Heart left ventricle (tissue), 16 donors: Measurements from ENCODE around the gene EREG. TPM values are rescaled to one million over a fixed set of nuclear protein-coding genes. Genes with fewer than 3 reads are reported as not detected.
A peak's percentile ranks its signal among the peaks of the same experiment; 100 is the strongest.

Source experiments
- ATAC-seq, 4 donors: fragments of 200-7000 bp; cut with Tn5 transposase; one replicate each; pipeline ENCODE4 v1.9.1; 2020 to 2022; ENCODE audit warnings: moderate library complexity in 4 of 4, mild to moderate bottlenecking in 3 of 4, moderate number of reproducible peaks in 1 of 4
- DNase-seq, 5 donors: peaks; one replicate each; pipeline ENCODE4 v3.0.0-alpha.2; 2020
- H3K27ac ChIP-seq, 12 donors: fragments of 200-600 bp; sonication (generic) in 4 of 12; one replicate each; pipeline versions ENCODE4 v1.5.0 to v1.8.0; 2016 to 2022; ENCODE audit warnings: mild to moderate bottlenecking in 2 of 12
- H3K27me3 ChIP-seq, 9 donors: fragments of 200-600 bp; sonication (generic) in 2 of 9; one replicate each; pipeline versions ENCODE4 v1.5.1 to v1.8.0; 2016 to 2022; ENCODE audit warnings: mild to moderate bottlenecking in 3 of 9
- H3K36me3 ChIP-seq, 9 donors: fragments of 200-600 bp; sonication (generic) in 2 of 9; one replicate each; pipeline versions ENCODE4 v1.5.0 to v1.8.0; 2018 to 2022; ENCODE audit warnings: mild to moderate bottlenecking in 2 of 9
- H3K4me1 ChIP-seq, 12 donors: fragments of 200-600 bp; sonication (generic) in 4 of 12; one replicate each; pipeline versions ENCODE4 v1.5.0 to v1.8.0; 2016 to 2022; ENCODE audit warnings: mild to moderate bottlenecking in 3 of 12
- H3K4me3 ChIP-seq, 12 donors: fragments of 200-600 bp; sonication (generic) in 4 of 12; one replicate each; pipeline versions ENCODE4 v1.5.0 to v1.8.0; 2017 to 2022; ENCODE audit warnings: mild to moderate bottlenecking in 9 of 12, moderate library complexity in 4 of 12
- H3K9me3 ChIP-seq, 12 donors: fragments of 200-600 bp; sonication (generic) in 4 of 12; one replicate each; pipeline versions ENCODE4 v1.5.0 to v1.8.0; 2016 to 2022; ENCODE audit warnings: mild to moderate bottlenecking in 1 of 12
- CTCF ChIP-seq, 12 donors: fragments of 200-600 bp; sonication (generic) in 4 of 12; IDR thresholded peaks; one replicate each; pipeline versions ENCODE4 v1.5.0 to v1.8.0; 2018 to 2022; ENCODE audit warnings: antibody characterized with exemption in 12 of 12, mild to moderate bottlenecking in 5 of 12
- POLR2A ChIP-seq, 2 donors: fragments of 450-650 bp; IDR thresholded peaks; one replicate each; pipeline ENCODE4 v1.6.1; 2017; ENCODE audit warnings: antibody characterized with exemption in 2 of 2, mild to moderate bottlenecking in 2 of 2, moderate library complexity in 2 of 2
- WGBS, 4 donors: extraction: QIAGEN DNeasy Blood & Tissue Kit in 2 of 4; methylation state at CpG; one replicate each; pipeline versions ENCODE4 v1.1.5 to v1.1.7; 2013 to 2018; 5-methylcytosine and 5-hydroxymethylcytosine counted together
- intact Hi-C, 10 donors: fragments of 100-400 bp; cut with DNase I; formaldehyde crosslinking; loops; one replicate each; pipeline versions ENCODE4 v1.11.1 to v1.14.2; 2022
- polyA plus RNA-seq, 2 donors: library from polyadenylated mRNA; stranded (reverse); fragments of 200-250 nt; gene quantifications; one replicate each; pipeline ENCODE4 v1.2.3, GENCODE V29; 2013
- total RNA-seq, 9 donors: library from RNA; depleted of rRNA in 2 of 9; stranded (reverse); fragments of >200 nt in 2 of 9; fragmentation: NEBNext Ultra II Directional in 3 of 9; extraction: Animal tissue kit (Norgen Biotek cat#: 25700) in 3 of 9; gene quantifications; one replicate each; pipeline versions ENCODE4 v1.1.0 to v1.2.4, GENCODE V29; 2016 to 2023
- donor health status: ischemic (EF 13 %, LVEDD 7.1; RV severe dilation, severe dysfunction).
- donor health status: healthy with polysubstance abuse.
- donor health status: DM: no; HTN: yes; CAD: no.
- donor health status: DM: no; HTN: no; CAD: no.
- donor health status: ischemic (EF 25% LVEDD 6.9; RV normal size, moderate dysfunction).
- donor health status: ischemic (EF 25% LVEDD 5.7; RV mildly dilated, moderate dysfunction).
- donor health status: healthy.
- donor health status: DM: yes; HTN: yes; CAD: no.
- donor health status: ischemic (EF 35%, LVEDD 5.7; RV mildly dilated, moderate dysfunction).
- donor health status: nonischemic (EF 11% LVEDD 7.7; RV severe dilation, severe dysfunction).
- donor health status: DM: yes; HTN: yes; CAD: no.
- donor health status: PGD.
- donor health status: ischemic (EF 29% LVEDD 5.4; RV normal size, mild dysfunction).
- donor health status: nonischemic (EF 23%, LVEDD 6.1; RV moderate dilation, normal function).

Gene EREG
- total and polyA plus RNA-seq, 11 donors, result 0.09 to 8.6 (median 0.83) TPM; not detected in 3

GRCh38 chr4:74370912-74371311 is 6.0 kb downstream of the EREG start:
- Histone ChIP-seq H3K9me3 (no peaks in the 10 kb centered on the region), H3K27ac (no peak overlapping the region), H3K27me3 (peaks cover 0 to 20% (median 7%) of the 10 kb centered on the region in 9 donors), H3K4me1 (peaks cover 0 to 10% (median under 1%) of the 10 kb centered on the region in 12 donors), H3K4me3 (no peak overlapping the region), H3K36me3 (no peaks in the 10 kb centered on the region)
- WGBS, 4 donors, result 0 to 27% (median 11%) methylated on average over 1 of the region's 1 CpG
- DNase-seq, result no peak
- TF ChIP-seq POLR2A (IDR thresholded peaks at IDR 0.05) (no peak), CTCF (IDR thresholded peaks at IDR 0.05) (peak; percentile 27 to 62 (median 48))
- intact Hi-C loops, result loop anchor here in 3 of 10 donors (5.0 to 10.0 kb wide), 3 partner anchors 74 to 306 kb away; partner anchors contain the start of gene AREG (in 1 of the 3)
- peak in 3 of 4 donors; percentile 54 to 74 (median 67) for ATAC-seq

- 65 to 87% (median 81%) methylated on average over 1 of the region's 1 CpG for WGBS, 4 donors
- intact Hi-C loops, result loop anchor here in 3 of 10 donors (5.0 to 10.0 kb wide), 3 partner anchors 71 to 303 kb away; partner anchors contain the start of gene AREG (in 1 of the 3)
Observed at GRCh38 chr4:74374128-74374527, 9.2 kb downstream of the EREG start.

GRCh38 chr4:74374561-74375327 is 9.8 kb downstream of the EREG start:
- peaks cover 0 to 3% (median 0%) of the 10 kb centered on the region in 9 donors for H3K27me3 ChIP-seq
- no peaks in the 10 kb centered on the region for H3K9me3 ChIP-seq
- ATAC-seq, result no peak
- H3K4me3 ChIP-seq, result no peak overlapping the region
- no peak overlapping the region for H3K27ac ChIP-seq
- no peak for TF ChIP-seq CTCF (IDR thresholded peaks at IDR 0.05)
- TF ChIP-seq POLR2A (IDR thresholded peaks at IDR 0.05), result no peak
- whole genome bisulfite sequencing, 4 donors, result 76 to 84% (median 78%) methylated on average over 10 of the region's 10 CpGs
- intact Hi-C loops, result loop anchor here (5.0 to 10.0 kb wide), 6 partner anchors 70 to 303 kb away; partner anchors contain the start of gene AREG (in 4 of the 10)
- no peaks in the 10 kb centered on the region for H3K4me1 ChIP-seq
- H3K36me3 ChIP-seq, result no peaks in the 10 kb centered on the region
- no peak for DNase-seq

More at GRCh38 chr4:74374128-74374527, 9.2 kb downstream of the EREG start:
- TF ChIP-seq CTCF (IDR thresholded peaks at IDR 0.05) (no peak), POLR2A (IDR thresholded peaks at IDR 0.05) (no peak)
- Histone ChIP-seq H3K36me3 (no peaks in the 10 kb centered on the region), H3K27ac (no peak overlapping the region), H3K4me3 (no peak overlapping the region), H3K9me3 (no peaks in the 10 kb centered on the region), H3K27me3 (peaks cover 0 to 3% (median 0%) of the 10 kb centered on the region in 9 donors), H3K4me1 (no peaks in the 10 kb centered on the region)
- no peak for ATAC-seq
- no peak for DNase-seq

- DNase-seq, result no peak
- 66 to 75% (median 72%) methylated on average over 7 of the region's 7 CpGs for WGBS, 4 donors
- no peak overlapping the region for H3K4me3 ChIP-seq
- intact Hi-C loops, result loop anchor here in 9 of 10 donors (2.0 to 10.0 kb wide), 10 partner anchors 69 to 301 kb away; partner anchors contain the start of gene AREG (in 5 of the 9)
- no peaks in the 10 kb centered on the region for H3K36me3 ChIP-seq
- H3K27me3 ChIP-seq, result peaks cover 0 to 3% (median 0%) of the 10 kb centered on the region in 9 donors
- no peaks in the 10 kb centered on the region for H3K9me3 ChIP-seq
- no peak for ATAC-seq
- no peaks in the 10 kb centered on the region for H3K4me1 ChIP-seq
- H3K27ac ChIP-seq, result no peak overlapping the region
- TF ChIP-seq POLR2A (IDR thresholded peaks at IDR 0.05), result no peak
- no peak for TF ChIP-seq CTCF (IDR thresholded peaks at IDR 0.05)
Observed at GRCh38 chr4:74375824-74376426, 11.0 kb downstream of the EREG start.
